HCT116 (cell line): ENCODE measurements around the gene SLC24A3. TPM values are rescaled to one million over a fixed set of nuclear protein-coding genes. Genes with fewer than 3 reads are reported as not detected.

Experiments
- ATAC-seq: fragments of 200-7000 bp; cut with Tn5 transposase; 2 replicates; pipeline ENCODE4 v1.9.1; 2020; ENCODE audit warnings: mild to moderate bottlenecking, moderate library complexity
- BruUV-seq: library from RNA; stranded (reverse); fragments of 400-500 nt; replicated peaks from 2 replicates; lab custom pipeline; 2021; lab: Mats Ljungman, UMichigan
- CTCF ChIA-PET: fragments of 300-600 bp; sonication (Branson Sonifier 250); formaldehyde crosslinking; loops from one replicate; lab custom pipeline; 2021; ENCODE audit warnings: antibody characterized with exemption; lab: Charles Lee
- POLR2A ChIA-PET: fragments of 300-600, 350-600 bp; sonication (Branson Sonifier 250); formaldehyde crosslinking; loops from one replicate; lab custom pipeline; 2021; ENCODE audit warnings: antibody characterized with exemption; lab: Charles Lee
- RAD21 ChIA-PET, 2 experiments: fragments of 300-600 bp; sonication (Branson Sonifier 250); formaldehyde crosslinking; loops; one replicate each; lab custom pipeline; 2023; ENCODE audit warnings: low total read pairs in 2 of 2; ENCODE audit not compliant: uncharacterized antibody in 2 of 2, unreplicated experiment in 2 of 2, low non-redundant PET in 1 of 2; lab: Charles Lee
- DNase-seq: peaks from one replicate; pipeline ENCODE4 v3.0.0-alpha.2; 2010; ENCODE audit warnings: low read depth, low spot score
- H2AFZ ChIP-seq: fragments of 200-600 bp; shearing (Covaris generic), sonication (generic); 2 replicates; pipeline ENCODE4 v1.6.1; 2017; ENCODE audit warnings: low read depth, mixed run types, mixed read lengths, antibody characterized with exemption, low read length; ENCODE audit not compliant: poor library complexity, severe bottlenecking
- H3K27ac ChIP-seq: 2 replicates; pipeline ENCODE4 v1.5.1; 2012; ENCODE audit warnings: low read depth, low read length
- H3K27me3 ChIP-seq: fragments of 200-600 bp; sonication (generic); 2 replicates; pipeline ENCODE4 v1.6.1; 2016; ENCODE audit warnings: mixed run types, low read length, mixed read lengths; ENCODE audit not compliant: insufficient read depth
- H3K36me3 ChIP-seq, 2 experiments: fragments of 200-500 bp in 1 of 2; fragments of 200-600 bp in 1 of 2; sonication (Bioruptor generic) in 1 of 2; sonication (generic) in 1 of 2; 2 replicates each; pipeline versions ENCODE4 v1.5.1 to v1.6.1; 2014 to 2016; ENCODE audit warnings: low read length in 2 of 2, inconsistent platforms in 1 of 2, mixed read lengths in 1 of 2, mixed run types in 1 of 2; ENCODE audit not compliant: insufficient read depth in 2 of 2, control insufficient read depth in 1 of 2
- H3K4me1 ChIP-seq, 2 experiments: fragments of 200-600 bp in 1 of 2; sonication (generic) in 1 of 2; 2 replicates each; pipeline versions ENCODE4 v1.5.1 to v1.6.1; 2012 to 2017; ENCODE audit warnings: low read length in 2 of 2, inconsistent platforms in 1 of 2, mild to moderate bottlenecking in 1 of 2, mixed read lengths in 1 of 2, mixed run types in 1 of 2, moderate library complexity in 1 of 2; ENCODE audit not compliant: insufficient read depth in 2 of 2, control insufficient read depth in 1 of 2
- H3K4me2 ChIP-seq: fragments of 200-600 bp; sonication (generic); 2 replicates; pipeline ENCODE4 v1.6.1; 2017; ENCODE audit warnings: mixed run types, low read length, mixed read lengths
- H3K4me3 ChIP-seq, 2 experiments: fragments of 200-600 bp in 1 of 2; sonication (generic) in 1 of 2; replicated peaks in 1 of 2; 2 replicates each; pipeline ENCODE4 v1.5.1; 2011 to 2016; ENCODE audit warnings: low read length in 2 of 2, control low read depth in 1 of 2, low read depth in 1 of 2, mild to moderate bottlenecking in 1 of 2, mixed read lengths in 1 of 2, mixed run types in 1 of 2
- H3K79me2 ChIP-seq: fragments of 200-600 bp; sonication (generic); 2 replicates; pipeline ENCODE4 v1.6.1; 2017; ENCODE audit warnings: mild to moderate bottlenecking, mixed run types, low read length, moderate library complexity, mixed read lengths; ENCODE audit not compliant: insufficient read depth
- H3K9ac ChIP-seq: fragments of 200-600 bp; sonication (generic); 2 replicates; pipeline ENCODE4 v1.6.1; 2016; ENCODE audit warnings: low read length, mixed read lengths
- H3K9me2 ChIP-seq: fragments of 200-600 bp; sonication (generic), shearing (Covaris generic); 2 replicates; pipeline ENCODE4 v1.6.1; 2017; ENCODE audit warnings: mixed run types, mild to moderate bottlenecking, moderate library complexity; ENCODE audit not compliant: insufficient read depth
- H3K9me3 ChIP-seq, 2 experiments: fragments of 200-500 bp in 1 of 2; fragments of 200-600 bp in 1 of 2; sonication (Bioruptor generic) in 1 of 2; sonication (generic) in 1 of 2; 2 replicates each; pipeline ENCODE4 v1.6.1; 2014 to 2017; ENCODE audit warnings: low read length in 2 of 2, mixed read lengths in 2 of 2, inconsistent platforms in 1 of 2, low read depth in 1 of 2, mild to moderate bottlenecking in 1 of 2, mixed run types in 1 of 2, moderate library complexity in 1 of 2; ENCODE audit not compliant: control insufficient read depth in 1 of 2, insufficient read depth in 1 of 2
- H4K20me1 ChIP-seq: fragments of 200-600 bp; sonication (generic), shearing (Covaris generic); 2 replicates; pipeline ENCODE4 v1.6.1; 2017; ENCODE audit warnings: mixed run types, mild to moderate bottlenecking, moderate library complexity; ENCODE audit not compliant: insufficient read depth
- CBX3 ChIP-seq: IDR thresholded peaks from 2 replicates; pipeline ENCODE4 v1.6.1; 2012; ENCODE audit warnings: low read depth
- CTCF ChIP-seq, 3 experiments: fragments of 200-600 bp in 1 of 3; sonication (generic) in 1 of 3; IDR thresholded peaks in 2 of 3; conservative IDR thresholded peaks in 1 of 3; 2 replicates each; pipeline ENCODE4 v1.5.1; 2012 to 2017; ENCODE audit warnings: low read depth in 2 of 3, low read length in 2 of 3, antibody characterized with exemption in 1 of 3, borderline replicate concordance in 1 of 3, control low read depth in 1 of 3, mild to moderate bottlenecking in 1 of 3, mixed read lengths in 1 of 3, mixed run types in 1 of 3, moderate library complexity in 1 of 3; ENCODE audit not compliant: insufficient read depth in 1 of 3
- FOSL1 ChIP-seq: IDR thresholded peaks from 2 replicates; pipeline ENCODE4 v1.6.1; 2012; ENCODE audit warnings: low read depth
- MAX ChIP-seq: IDR thresholded peaks from 2 replicates; pipeline ENCODE4 v1.6.1; 2012
- POLR2A ChIP-seq: IDR thresholded peaks from 2 replicates; pipeline ENCODE4 v1.7.0; 2011; ENCODE audit warnings: borderline replicate concordance; ENCODE audit not compliant: insufficient read depth, insufficient read length; ENCODE audit errors: extremely low read depth
- SP1 ChIP-seq: IDR thresholded peaks from 2 replicates; pipeline ENCODE4 v1.6.1; 2012; ENCODE audit warnings: low read depth
- TCF7L2 ChIP-seq: IDR thresholded peaks from 2 replicates; pipeline ENCODE4 v1.7.0; 2011; ENCODE audit warnings: borderline replicate concordance, inconsistent platforms; ENCODE audit not compliant: insufficient read depth, insufficient read length; ENCODE audit errors: extremely low read depth
- YY1 ChIP-seq: IDR thresholded peaks from 2 replicates; pipeline ENCODE4 v1.6.1; 2011; ENCODE audit warnings: low read length, low read depth, moderate library complexity, mild to moderate bottlenecking; ENCODE audit not compliant: insufficient replicate concordance; ENCODE audit errors: extremely low read depth
- ZBTB33 ChIP-seq: IDR thresholded peaks from 2 replicates; pipeline ENCODE4 v1.6.1; 2011; ENCODE audit warnings: mild to moderate bottlenecking, low read length, moderate library complexity; ENCODE audit not compliant: insufficient replicate concordance; ENCODE audit errors: extremely low read depth
- intact Hi-C: fragments of 100-400 bp; cut with micrococcal nuclease; formaldehyde crosslinking; loops from 2 replicates; pipeline ENCODE4 v1.10.0; 2022
- total RNA-seq: library from RNA; stranded (reverse); gene quantifications from one replicate; pipeline ENCODE4 v1.2.1, GENCODE V29; 2021; ENCODE audit not compliant: unreplicated experiment

SLC24A3 gene
- total RNA-seq, 1 experiment from 2014 or later, result not detected

GRCh38 chr20:19566226-19566945 is 353.9 kb downstream of the SLC24A3 start:
- no peaks in the 10 kb centered on the region for H4K20me1 ChIP-seq
- TF ChIP-seq CTCF (IDR thresholded peaks at IDR 0.05 in 2 of 3, conservative IDR thresholded peaks at IDR 0.05 in 1 of 3; ENCODE audit: borderline replicate concordance in 1 of 3, insufficient read depth in 1 of 3, low read depth in 2 of 3, low read length in 2 of 3), result no peak
- no peak for TF ChIP-seq MAX
- TF ChIP-seq CBX3, result no peak
- no peak for TF ChIP-seq SP1
- TF ChIP-seq POLR2A, result no peak
- no peak for TF ChIP-seq YY1
- TF ChIP-seq FOSL1, result no peak
- no peak for TF ChIP-seq TCF7L2
- TF ChIP-seq ZBTB33, result no peak
- no peaks in the 10 kb centered on the region for H3K27me3 ChIP-seq
- no peaks in the 10 kb centered on the region for H3K4me1 ChIP-seq
- no peaks in the 10 kb centered on the region for H3K36me3 ChIP-seq
- DNase-seq (no peak), ATAC-seq (no peak)
- no peaks in the 10 kb centered on the region for H3K9me3 ChIP-seq
- H3K9me2 ChIP-seq, result no peaks in the 10 kb centered on the region
- H3K27ac ChIP-seq, result no peak overlapping the region
- CTCF ChIA-PET, result no interaction called here
- H3K4me2 ChIP-seq, result no peak overlapping the region
- H3K4me3 ChIP-seq, result no peak overlapping the region
- BruUV-seq, result no TSS peak
- POLR2A ChIA-PET, result no interaction called here
- H3K79me2 ChIP-seq, result no peaks in the 10 kb centered on the region
- H2AFZ ChIP-seq, result no peak overlapping the region
- no peak overlapping the region for H3K9ac ChIP-seq
- RAD21 ChIA-PET, result no interaction called here
- intact Hi-C loops, result no loop called here
